ENCODE results near the gene USP37.

USP37 gene

GRCh38 chr2:218401890-218402289 lies 166.3 kb downstream of the USP37 start:
- no peak for ATAC-seq
- TF ChIP-seq ISL1 (CRISPR knock-in tag; IDR thresholded peaks at IDR 0.05) (no peak), CREB5 (CRISPR knock-in tag; IDR thresholded peaks at IDR 0.05; ENCODE audit: low read depth) (no peak), TCF4 (CRISPR knock-in tag; IDR thresholded peaks at IDR 0.05; ENCODE audit: borderline replicate concordance) (no peak), ZNF565 (CRISPR knock-in tag; conservative IDR thresholded peaks at IDR 0.05; ENCODE audit: low read depth) (no peak), GLIS3 (CRISPR knock-in tag; IDR thresholded peaks at IDR 0.05) (no peak)

- TF ChIP-seq ESRRG (CRISPR knock-in tag; IDR thresholded peaks at IDR 0.05): no peak
- no peak for TF ChIP-seq TSHZ2 (CRISPR knock-in tag; IDR thresholded peaks at IDR 0.05)
- no peak for TF ChIP-seq ARNTL (CRISPR knock-in tag; IDR thresholded peaks at IDR 0.05; ENCODE audit: borderline replicate concordance, low read depth)
- no peak for TF ChIP-seq ZC3H10 (CRISPR knock-in tag; IDR thresholded peaks at IDR 0.05)
- no peak for TF ChIP-seq RARB (CRISPR knock-in tag; IDR thresholded peaks at IDR 0.05)
- no peak for TF ChIP-seq ZFP30 (CRISPR knock-in tag; IDR thresholded peaks at IDR 0.05)
- no peak for TF ChIP-seq OSR1 (CRISPR knock-in tag; IDR thresholded peaks at IDR 0.05)
- no peak for TF ChIP-seq CSRNP3 (CRISPR knock-in tag; IDR thresholded peaks at IDR 0.05)
- TF ChIP-seq PATZ1 (CRISPR knock-in tag; IDR thresholded peaks at IDR 0.05; ENCODE audit: borderline replicate concordance): no peak
Measured at GRCh38 chr2:218400930-218401881, 166.9 kb downstream of the USP37 start.

More at GRCh38 chr2:218400930-218401881, 166.9 kb downstream of the USP37 start:
- no peak for ATAC-seq

All from SK-N-SH treated with all-trans-retinoic acid at 6 μM for 48 hours (cell line).